HG03469 (cell line): Measurements from ENCODE around the gene ARNT2.

Source experiments
- ATAC-seq: cut with Tn5 transposase; IDR thresholded peaks from one replicate; pipeline ENCODE4 v1.9.1; 2021; ENCODE audit warnings: mild to moderate bottlenecking, moderate library complexity, moderate number of reproducible peaks; ENCODE audit not compliant: unreplicated experiment

Gene ARNT2

GRCh38 chr15:80568876-80569605, 164.9 kb downstream of the ARNT2 start:
- no peak for ATAC-seq

GRCh38 chr15:80569656-80570055, 165.5 kb downstream of the ARNT2 start:
- no peak for ATAC-seq

GRCh38 chr15:80570553-80570952, 166.4 kb downstream of the ARNT2 start:
- ATAC-seq, result no peak

GRCh38 chr15:80572337-80572736, 168.2 kb downstream of the ARNT2 start:
- ATAC-seq, result no peak

- ATAC-seq, result no peak
These were observed 169.4 kb downstream of the ARNT2 start for GRCh38 chr15:80573606-80574005.

GRCh38 chr15:80574590-80574989, 170.4 kb downstream of the ARNT2 start:
- no peak for ATAC-seq

- no peak for ATAC-seq
These were observed 172.4 kb downstream of the ARNT2 start for GRCh38 chr15:80576519-80577090.

- no peak for ATAC-seq
These were observed 173.5 kb downstream of the ARNT2 start for GRCh38 chr15:80577552-80578205.

GRCh38 chr15:80578206-80578595, 174.0 kb downstream of the ARNT2 start:
- ATAC-seq, result no peak

GRCh38 chr15:80578871-80579270, 174.7 kb downstream of the ARNT2 start:
- ATAC-seq, result no peak

GRCh38 chr15:80579611-80580010, 175.4 kb downstream of the ARNT2 start:
- no peak for ATAC-seq

GRCh38 chr15:80580106-80580505, 175.9 kb downstream of the ARNT2 start:
- no peak for ATAC-seq

- ATAC-seq, result no peak
These were observed 176.5 kb downstream of the ARNT2 start for GRCh38 chr15:80580536-80581260.

GRCh38 chr15:80581976-80582375, 177.8 kb downstream of the ARNT2 start:
- no peak for ATAC-seq

GRCh38 chr15:80582816-80583423, 178.7 kb downstream of the ARNT2 start:
- ATAC-seq, result no peak

- no peak for ATAC-seq
These were observed 180.4 kb downstream of the ARNT2 start for GRCh38 chr15:80584561-80584964.

- ATAC-seq, result no peak
These were observed 180.9 kb downstream of the ARNT2 start for GRCh38 chr15:80584973-80585525.

- no peak for ATAC-seq
These were observed 181.4 kb downstream of the ARNT2 start for GRCh38 chr15:80585544-80586018.

- ATAC-seq, result no peak
These were observed 182.0 kb downstream of the ARNT2 start for GRCh38 chr15:80586161-80586560.

- ATAC-seq, result no peak
These were observed 182.8 kb downstream of the ARNT2 start for GRCh38 chr15:80587007-80587406.
